Erythroblast (primary cell): ENCODE data around the gene NTN5.

Experiments used
- GATA1 ChIP-seq: IDR thresholded peaks from 2 replicates; pipeline ENCODE4 v1.6.1; 2011; ENCODE audit warnings: low read depth, mild to moderate bottlenecking, control low read depth, low read length, moderate library complexity
- POLR2A ChIP-seq: IDR thresholded peaks from 2 replicates; pipeline ENCODE4 v1.6.1; 2011; ENCODE audit warnings: mild to moderate bottlenecking, low read length

DNA sequence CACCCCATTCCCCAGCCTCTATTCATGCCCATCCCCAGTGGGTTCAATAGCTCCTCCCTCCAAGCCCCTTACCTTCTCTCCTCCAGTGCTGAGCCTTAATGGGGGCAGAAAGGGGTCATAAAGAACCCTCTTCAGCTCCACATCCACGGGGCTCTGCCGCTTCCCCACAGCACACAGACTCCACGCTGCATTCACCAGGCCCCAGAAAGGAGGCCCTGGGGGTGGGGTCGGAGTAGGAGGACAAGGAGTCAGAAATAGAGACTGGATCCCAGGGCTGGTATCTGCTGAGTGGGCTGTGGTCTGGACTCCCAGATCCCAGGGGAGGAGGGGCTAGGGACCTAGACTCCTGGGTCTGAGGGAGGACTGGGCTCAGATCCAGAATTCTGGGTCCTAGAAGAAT is 28.5 kb downstream of the NTN5 start:
- no peak for TF ChIP-seq POLR2A
- no peak for TF ChIP-seq GATA1
